Liver (tissue), 3 donors: ENCODE results near the gene RPL10A.

Source experiments
- ATF3 ChIP-seq: IDR thresholded peaks from 2 replicates; pipeline ENCODE4 v1.6.1; 2016; ENCODE audit warnings: antibody characterized with exemption
- CTCF ChIP-seq: fragments of 150-350 bp; IDR thresholded peaks from 2 replicates; pipeline ENCODE4 v1.5.1; 2017; ENCODE audit warnings: improper control_type of control experiment, low read depth, low read length; ENCODE audit not compliant: missing input control
- GABPA ChIP-seq, 2 donors: IDR thresholded peaks in 1 of 2; conservative IDR thresholded peaks in 1 of 2; 2 replicates each; pipeline ENCODE4 v1.6.1; 2016; ENCODE audit warnings: antibody characterized with exemption in 2 of 2, mild to moderate bottlenecking in 1 of 2, moderate library complexity in 1 of 2
- RAD21 ChIP-seq, 2 donors: IDR thresholded peaks; 2 replicates each; pipeline ENCODE4 v1.6.1; 2016; ENCODE audit warnings: antibody characterized with exemption in 2 of 2, mild to moderate bottlenecking in 2 of 2
- REST ChIP-seq: IDR thresholded peaks from 2 replicates; pipeline ENCODE4 v1.6.1; 2016; ENCODE audit warnings: antibody characterized with exemption, mild to moderate bottlenecking
- RXRA ChIP-seq, 2 donors: IDR thresholded peaks; 2 replicates each; pipeline ENCODE4 v1.6.1; 2017 to 2018; ENCODE audit warnings: antibody characterized with exemption in 2 of 2, mild to moderate bottlenecking in 1 of 2
- SP1 ChIP-seq: IDR thresholded peaks from 2 replicates; pipeline ENCODE4 v1.6.1; 2018; ENCODE audit warnings: antibody characterized with exemption, mild to moderate bottlenecking
- TAF1 ChIP-seq: conservative IDR thresholded peaks from 2 replicates; pipeline ENCODE4 v1.6.1; 2016; ENCODE audit warnings: antibody characterized with exemption, mild to moderate bottlenecking
- donor health status: healthy.
- donor health status: healthy.

- TF ChIP-seq CTCF = no peak
- no peak for TF ChIP-seq RXRA (IDR thresholded peaks at IDR 0.05)
- TF ChIP-seq SP1 = no peak
- TF ChIP-seq GABPA (IDR thresholded peaks at IDR 0.05 in 1 of 2, conservative IDR thresholded peaks at IDR 0.05 in 1 of 2) = no peak
- TF ChIP-seq RAD21 (IDR thresholded peaks at IDR 0.05) = no peak
- no peak for TF ChIP-seq TAF1
- TF ChIP-seq REST = no peak
- no peak for TF ChIP-seq ATF3
These were observed 9.5 kb downstream of the RPL10A start for GRCh38 chr6:35477551-35478179.
